Adrenal gland (tissue), 5 donors: ENCODE results near the gene ASCL2.

Experiments
- CTCF ChIP-seq, 6 experiments: fragments of 450-650 bp in 4 of 6; fragments of 200-600 bp in 2 of 6; sonication (generic) in 1 of 6; IDR thresholded peaks; 1 replicate in 5 of 6; 2 replicates in 1 of 6; pipeline versions ENCODE4 v1.5.1 to v1.8.0; 2016 to 2021; ENCODE audit warnings: antibody characterized with exemption in 6 of 6, mild to moderate bottlenecking in 2 of 6, moderate library complexity in 1 of 6
- POLR2A ChIP-seq, 2 donors: fragments of 450-650 bp; IDR thresholded peaks; one replicate each; pipeline ENCODE4 v1.6.1; 2017; ENCODE audit warnings: antibody characterized with exemption in 2 of 2, mild to moderate bottlenecking in 2 of 2, moderate library complexity in 1 of 2
- donor health status: DM: no; HTN: no; CAD: no.

GRCh38 chr11:2234963-2235362 is 35.4 kb downstream of the ASCL2 start:
- TF ChIP-seq POLR2A (IDR thresholded peaks at IDR 0.05) = no peak
- TF ChIP-seq CTCF (IDR thresholded peaks at IDR 0.05) = no peak
